ENCODE data around the gene NFILZ.

NFILZ gene

DNA sequence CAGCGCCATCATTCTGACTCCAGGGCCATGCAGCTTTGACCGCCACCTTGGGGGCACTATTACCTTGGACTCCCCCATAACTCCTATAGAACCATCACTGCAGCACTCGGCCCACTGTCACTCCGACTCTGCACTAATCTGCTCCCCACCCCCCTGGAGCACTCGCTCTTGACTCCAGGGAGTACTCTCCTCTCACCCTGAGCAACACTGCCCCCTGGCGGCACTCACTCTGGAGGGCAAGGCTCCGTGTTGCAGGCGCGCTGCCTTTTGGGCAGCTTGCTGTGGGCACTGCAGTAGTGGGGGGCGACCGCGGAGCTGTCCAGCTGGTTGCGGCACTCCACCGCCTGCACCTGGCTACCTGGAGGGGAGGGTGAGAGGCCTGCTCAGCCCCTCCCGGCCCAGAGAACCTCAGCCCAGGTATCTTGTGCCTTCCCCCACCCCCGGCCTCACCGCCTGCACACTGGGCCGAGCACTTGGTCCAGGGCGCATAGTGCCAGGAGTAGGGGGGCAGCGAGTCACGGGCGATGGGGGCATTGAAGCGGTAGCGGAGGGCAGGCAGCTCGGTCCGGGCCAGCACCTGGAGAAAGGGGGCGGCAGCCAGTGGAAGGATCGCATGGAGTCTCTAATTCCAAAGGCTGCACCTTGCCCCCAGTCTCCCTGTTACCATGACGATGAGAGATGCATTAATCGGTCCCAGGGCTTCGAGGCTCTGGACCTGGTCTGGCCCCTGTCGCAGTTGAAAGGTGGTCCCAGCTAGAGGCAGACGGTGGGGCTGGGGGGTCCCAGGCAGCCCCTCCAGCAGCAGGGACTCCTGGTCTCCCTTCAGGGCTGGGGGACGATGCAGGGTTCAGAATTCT, 44.3 kb upstream of the NFILZ start:
- no peak overlapping the region for H2AFZ ChIP-seq (ENCODE audit: low read depth, low read length)
- ATAC-seq (ENCODE audit: insufficient read depth, low read depth) (peak; percentile 82), DNase-seq (peak; percentile 71)
- no peaks in the 10 kb centered on the region for H3K9me3 ChIP-seq (ENCODE audit: insufficient read depth, low read length, severe bottlenecking)
- no peak overlapping the region for H3K4me3 ChIP-seq (ENCODE audit: low read depth in 1 of 2, low read length in 2 of 2)
- H4K20me1 ChIP-seq (ENCODE audit: insufficient read depth, low read length): no peaks in the 10 kb centered on the region
- no peak overlapping the region for H3K9ac ChIP-seq (ENCODE audit: low read depth, low read length)
- no peaks in the 10 kb centered on the region for H3K79me2 ChIP-seq (ENCODE audit: insufficient read depth, low read length)
- H3K27ac ChIP-seq (ENCODE audit: low read length): no peak overlapping the region
- no peaks in the 10 kb centered on the region for H3K36me3 ChIP-seq (ENCODE audit: insufficient read depth, low read length)
- H3K4me1 ChIP-seq (ENCODE audit: insufficient read depth, low read length): 0 out of 2 replicates have a peak, but pooled peaks cover under 1% of the 10 kb centered on the region
- TF ChIP-seq EZH2 (IDR thresholded peaks at IDR 0.05; ENCODE audit: borderline replicate concordance, low read depth, low read length, severe bottlenecking) (no peak), CTCF (IDR thresholded peaks at IDR 0.05; ENCODE audit: borderline replicate concordance, extremely low read depth, low read length, poor library complexity, severe bottlenecking) (peak; percentile 70)
- H3K4me2 ChIP-seq (ENCODE audit: insufficient read depth, low read length): no peak overlapping the region
- H3K27me3 ChIP-seq (ENCODE audit: insufficient read depth, low read length, poor library complexity): no peaks in the 10 kb centered on the region

DNA sequence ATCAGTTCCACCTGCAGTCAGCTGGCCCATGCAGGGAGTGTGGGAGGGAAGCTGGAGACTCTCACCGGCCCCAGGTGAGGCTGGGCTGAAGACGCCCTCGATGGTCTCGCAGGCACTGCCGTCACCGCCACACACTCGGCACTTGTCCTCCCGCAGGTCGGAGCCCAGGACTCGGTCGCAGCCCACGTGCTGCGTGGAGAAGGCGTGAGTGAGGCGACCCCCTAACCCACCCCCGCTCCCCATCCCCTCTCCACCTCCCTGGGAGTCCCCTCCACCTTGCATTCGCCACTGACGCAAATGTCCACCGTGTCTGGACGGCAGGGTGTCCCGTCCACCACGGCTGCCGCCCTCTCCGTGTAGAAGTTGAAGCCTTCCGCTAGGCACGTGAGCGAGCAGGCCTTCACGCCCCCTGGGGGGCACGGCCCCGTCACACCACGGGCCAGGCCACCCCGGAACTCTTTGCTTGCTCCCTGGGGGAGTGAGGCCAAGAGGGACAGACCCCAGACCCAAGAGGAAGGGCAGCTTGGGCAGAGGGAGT, 41.2 kb upstream of the NFILZ start:
- no peak for ATAC-seq (ENCODE audit: insufficient read depth, low read depth)
- H3K9me3 ChIP-seq (ENCODE audit: insufficient read depth, low read length, severe bottlenecking): peaks cover 5% of the 10 kb centered on the region
- no peaks in the 10 kb centered on the region for H3K36me3 ChIP-seq (ENCODE audit: insufficient read depth, low read length)
- no peaks in the 10 kb centered on the region for H3K27me3 ChIP-seq (ENCODE audit: insufficient read depth, low read length, poor library complexity)
- no peak overlapping the region for H3K4me3 ChIP-seq (ENCODE audit: low read depth in 1 of 2, low read length in 2 of 2)
- no peaks in the 10 kb centered on the region for H4K20me1 ChIP-seq (ENCODE audit: insufficient read depth, low read length)
- H3K4me2 ChIP-seq (ENCODE audit: insufficient read depth, low read length): no peak overlapping the region
- no peak for DNase-seq
- H3K27ac ChIP-seq (ENCODE audit: low read length): no peak overlapping the region
- H3K79me2 ChIP-seq (ENCODE audit: insufficient read depth, low read length): no peaks in the 10 kb centered on the region
- H3K4me1 ChIP-seq (ENCODE audit: insufficient read depth, low read length): no peaks in the 10 kb centered on the region
- no peak for TF ChIP-seq EZH2 (IDR thresholded peaks at IDR 0.05; ENCODE audit: borderline replicate concordance, low read depth, low read length, severe bottlenecking)
- no peak for TF ChIP-seq CTCF (IDR thresholded peaks at IDR 0.05; ENCODE audit: borderline replicate concordance, extremely low read depth, low read length, poor library complexity, severe bottlenecking)
- H3K9ac ChIP-seq (ENCODE audit: low read depth, low read length): no peak overlapping the region
- H2AFZ ChIP-seq (ENCODE audit: low read depth, low read length): no peak overlapping the region

GRCh38 chr19:8592231-8593009, 38.0 kb upstream of the NFILZ start:
- Histone ChIP-seq H3K9me3 (ENCODE audit: insufficient read depth, low read length, severe bottlenecking) (peaks cover 5% of the 10 kb centered on the region), H3K27ac (ENCODE audit: low read length) (no peak overlapping the region), H3K9ac (ENCODE audit: low read depth, low read length) (no peak overlapping the region), H3K27me3 (ENCODE audit: insufficient read depth, low read length, poor library complexity) (no peaks in the 10 kb centered on the region), H4K20me1 (ENCODE audit: insufficient read depth, low read length) (no peaks in the 10 kb centered on the region), H2AFZ (ENCODE audit: low read depth, low read length) (no peak overlapping the region), H3K4me3 (ENCODE audit: low read depth in 1 of 2, low read length in 2 of 2) (no peak overlapping the region), H3K79me2 (ENCODE audit: insufficient read depth, low read length) (no peaks in the 10 kb centered on the region), H3K4me2 (ENCODE audit: insufficient read depth, low read length) (no peak overlapping the region), H3K4me1 (ENCODE audit: insufficient read depth, low read length) (no peaks in the 10 kb centered on the region), H3K36me3 (ENCODE audit: insufficient read depth, low read length) (no peaks in the 10 kb centered on the region)
- ATAC-seq (ENCODE audit: insufficient read depth, low read depth): no peak
- TF ChIP-seq CTCF (IDR thresholded peaks at IDR 0.05; ENCODE audit: borderline replicate concordance, extremely low read depth, low read length, poor library complexity, severe bottlenecking) (no peak), EZH2 (IDR thresholded peaks at IDR 0.05; ENCODE audit: borderline replicate concordance, low read depth, low read length, severe bottlenecking) (no peak)
- peak; percentile 26 for DNase-seq

Measured in DND-41 (cell line).